Endodermal cell (in vitro differentiated cells): ENCODE data around the gene PITX2. TPM values are rescaled to one million over a fixed set of nuclear protein-coding genes. Genes with fewer than 3 reads are reported as not detected.

Experiments
- DNase-seq: peaks from one replicate; pipeline ENCODE4 v3.0.0-alpha.2; 2017
- H3K27ac ChIP-seq: 2 replicates; pipeline ENCODE4 v1.5.1; 2013; ENCODE audit warnings: mild to moderate bottlenecking, low read depth, low read length, moderate library complexity
- H3K27me3 ChIP-seq: 2 replicates; pipeline ENCODE4 v1.6.1; 2013; ENCODE audit warnings: mild to moderate bottlenecking, low read length, moderate library complexity; ENCODE audit not compliant: insufficient read depth, control insufficient read depth, poor library complexity, severe bottlenecking
- H3K36me3 ChIP-seq: 2 replicates; pipeline ENCODE4 v1.7.0; 2013; ENCODE audit warnings: mild to moderate bottlenecking, low read length, moderate library complexity; ENCODE audit not compliant: control insufficient read depth, insufficient read depth
- H3K4me1 ChIP-seq: one replicate; pipeline ENCODE4 v1.7.0; 2013; ENCODE audit warnings: low read length; ENCODE audit not compliant: control insufficient read depth, insufficient read depth
- H3K4me3 ChIP-seq: 2 replicates; pipeline ENCODE4 v1.5.1; 2013; ENCODE audit warnings: mild to moderate bottlenecking, low read length, moderate library complexity
- H3K9ac ChIP-seq: 2 replicates; pipeline ENCODE4 v1.6.1; 2013; ENCODE audit warnings: mild to moderate bottlenecking, low read length, moderate library complexity; ENCODE audit not compliant: poor library complexity, severe bottlenecking; ENCODE audit errors: extremely low read depth
- H3K9me3 ChIP-seq: 2 replicates; pipeline ENCODE4 v1.6.1; 2013; ENCODE audit warnings: mild to moderate bottlenecking, low read length, moderate library complexity; ENCODE audit not compliant: control insufficient read depth
- H3K27ac Mint-ChIP-seq: 2 replicates; pipeline ENCODE4 v1.8.0; 2020; ENCODE audit warnings: mixed read lengths
- H3K27me3 Mint-ChIP-seq: 2 replicates; pipeline ENCODE4 v1.8.0; 2021; ENCODE audit warnings: mild to moderate bottlenecking, mixed read lengths; ENCODE audit not compliant: insufficient read depth
- H3K36me3 Mint-ChIP-seq: 2 replicates; pipeline ENCODE4 v1.8.0; 2020; ENCODE audit warnings: low read depth, mixed read lengths
- H3K4me1 Mint-ChIP-seq: 2 replicates; pipeline ENCODE4 v1.8.0; 2020; ENCODE audit warnings: mixed read lengths
- H3K4me3 Mint-ChIP-seq: 2 replicates; pipeline ENCODE4 v1.8.0; 2020; ENCODE audit warnings: mild to moderate bottlenecking, moderate library complexity, mixed read lengths
- H3K9me3 Mint-ChIP-seq: 2 replicates; pipeline ENCODE4 v1.8.0; 2020; ENCODE audit warnings: mild to moderate bottlenecking, mixed read lengths
- WGBS, 2 experiments: methylation state at CpG; one replicate each; pipeline versions ENCODE4 v1.1.5 to v1.1.7; 2013; ENCODE audit warnings: missing lambda C conversion rate in 2 of 2, mixed read lengths in 1 of 2; ENCODE audit not compliant: insufficient coverage in 1 of 2, insufficient read length in 1 of 2; 5-methylcytosine and 5-hydroxymethylcytosine counted together
- total RNA-seq, 2 donors: library from RNA; stranded (reverse); fragmentation: NEBNext Ultra II Directional in 1 of 2; extraction: Animal tissue kit (Norgen Biotek cat#: 25700) in 1 of 2; gene quantifications; 2 replicates in 1 of 2; 3 replicates in 1 of 2; pipeline ENCODE4 v1.2.1, GENCODE V29; 2021
- TF ChIP-seq, protein P1 (sequence below): fragments of 200-600 bp; sonication (generic); conservative IDR thresholded peaks from 2 replicates; pipeline ENCODE4 v1.5.0; 2021; ENCODE audit warnings: antibody characterized with exemption, mild to moderate bottlenecking

Gene PITX2
- total RNA-seq, 2 donors from 2014 or later, result 28.8 to 32.7 TPM

DNA sequence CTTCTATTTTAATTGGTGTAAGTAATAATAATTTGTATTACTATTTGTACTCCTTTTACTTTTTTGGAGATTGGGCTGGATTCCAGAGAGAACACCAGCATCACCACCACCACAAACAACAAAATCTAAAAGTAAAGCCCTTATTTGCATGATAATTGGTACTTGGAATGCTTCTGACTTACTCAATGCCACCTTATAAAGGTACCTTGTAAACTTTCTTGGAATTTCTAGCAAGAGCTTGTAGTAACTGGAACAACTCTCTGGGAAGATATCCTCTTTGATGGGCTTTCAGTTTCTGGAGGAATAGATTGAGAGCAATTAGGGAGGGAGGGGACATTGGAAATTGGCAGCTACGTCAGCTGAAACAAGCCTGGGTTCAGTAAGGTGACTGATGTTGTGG, 20.2 kb upstream of the PITX2 start:
- no peak for DNase-seq
- Histone ChIP-seq H3K36me3 (no peaks in the 10 kb centered on the region), H3K4me3 (no peak overlapping the region), H3K9me3 (no peaks in the 10 kb centered on the region), H3K27me3 (peaks cover 76% of the 10 kb centered on the region), H3K27ac (no peak overlapping the region), H3K4me1 (peaks cover 4% of the 10 kb centered on the region), H3K9ac (no peak overlapping the region)
- peaks cover 77% of the 10 kb centered on the region for H3K27me3 Mint-ChIP-seq
- H3K9me3 Mint-ChIP-seq, result no peaks in the 10 kb centered on the region
- peaks cover 47% of the 10 kb centered on the region for H3K4me1 Mint-ChIP-seq
- H3K36me3 Mint-ChIP-seq, result no peaks in the 10 kb centered on the region
- no peak overlapping the region for H3K27ac Mint-ChIP-seq
- 88% methylated on average over 1 of the region's 1 CpG for WGBS, 2 experiments
- TF ChIP-seq, protein P1, sequence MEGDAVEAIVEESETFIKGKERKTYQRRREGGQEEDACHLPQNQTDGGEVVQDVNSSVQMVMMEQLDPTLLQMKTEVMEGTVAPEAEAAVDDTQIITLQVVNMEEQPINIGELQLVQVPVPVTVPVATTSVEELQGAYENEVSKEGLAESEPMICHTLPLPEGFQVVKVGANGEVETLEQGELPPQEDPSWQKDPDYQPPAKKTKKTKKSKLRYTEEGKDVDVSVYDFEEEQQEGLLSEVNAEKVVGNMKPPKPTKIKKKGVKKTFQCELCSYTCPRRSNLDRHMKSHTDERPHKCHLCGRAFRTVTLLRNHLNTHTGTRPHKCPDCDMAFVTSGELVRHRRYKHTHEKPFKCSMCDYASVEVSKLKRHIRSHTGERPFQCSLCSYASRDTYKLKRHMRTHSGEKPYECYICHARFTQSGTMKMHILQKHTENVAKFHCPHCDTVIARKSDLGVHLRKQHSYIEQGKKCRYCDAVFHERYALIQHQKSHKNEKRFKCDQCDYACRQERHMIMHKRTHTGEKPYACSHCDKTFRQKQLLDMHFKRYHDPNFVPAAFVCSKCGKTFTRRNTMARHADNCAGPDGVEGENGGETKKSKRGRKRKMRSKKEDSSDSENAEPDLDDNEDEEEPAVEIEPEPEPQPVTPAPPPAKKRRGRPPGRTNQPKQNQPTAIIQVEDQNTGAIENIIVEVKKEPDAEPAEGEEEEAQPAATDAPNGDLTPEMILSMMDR, result no peak
- no peak overlapping the region for H3K4me3 Mint-ChIP-seq

DNA sequence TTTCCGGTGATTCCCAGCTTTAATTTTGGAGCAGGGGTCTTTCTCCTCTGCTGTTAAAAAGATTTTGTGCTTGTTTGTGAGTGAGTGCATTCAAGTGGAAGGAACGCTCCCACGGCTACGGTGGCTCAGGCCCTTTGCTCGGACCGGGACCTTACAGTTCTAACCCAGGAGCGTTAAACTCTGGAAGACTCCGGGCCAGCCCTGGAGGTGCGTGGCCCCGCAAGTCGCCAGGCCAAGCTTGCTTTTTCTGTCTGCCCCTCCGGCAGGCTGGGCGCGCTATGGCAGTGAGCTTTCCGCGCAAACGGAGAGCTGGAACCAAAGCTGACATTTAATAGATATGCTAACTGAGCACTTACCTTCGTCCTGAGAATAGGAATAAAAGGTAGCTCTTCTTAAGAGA, 18.3 kb upstream of the PITX2 start:
- TF ChIP-seq, protein P1, result no peak
- no peak overlapping the region for H3K27ac Mint-ChIP-seq
- Histone ChIP-seq H3K9me3 (no peaks in the 10 kb centered on the region), H3K9ac (no peak overlapping the region), H3K4me3 (peak overlapping the region; percentile 79), H3K27ac (no peak overlapping the region), H3K4me1 (peaks cover 4% of the 10 kb centered on the region), H3K36me3 (no peaks in the 10 kb centered on the region), H3K27me3 (peaks cover 87% of the 10 kb centered on the region)
- no peaks in the 10 kb centered on the region for H3K9me3 Mint-ChIP-seq
- DNase-seq, result peak; percentile 74
- peaks cover 52% of the 10 kb centered on the region for H3K4me1 Mint-ChIP-seq
- H3K27me3 Mint-ChIP-seq, result peaks cover 86% of the 10 kb centered on the region
- peak overlapping the region; percentile 52 for H3K4me3 Mint-ChIP-seq
- WGBS, 2 experiments, result 3% methylated on average over 13 to 18 of the region's 18 CpGs
- H3K36me3 Mint-ChIP-seq, result no peaks in the 10 kb centered on the region

DNA sequence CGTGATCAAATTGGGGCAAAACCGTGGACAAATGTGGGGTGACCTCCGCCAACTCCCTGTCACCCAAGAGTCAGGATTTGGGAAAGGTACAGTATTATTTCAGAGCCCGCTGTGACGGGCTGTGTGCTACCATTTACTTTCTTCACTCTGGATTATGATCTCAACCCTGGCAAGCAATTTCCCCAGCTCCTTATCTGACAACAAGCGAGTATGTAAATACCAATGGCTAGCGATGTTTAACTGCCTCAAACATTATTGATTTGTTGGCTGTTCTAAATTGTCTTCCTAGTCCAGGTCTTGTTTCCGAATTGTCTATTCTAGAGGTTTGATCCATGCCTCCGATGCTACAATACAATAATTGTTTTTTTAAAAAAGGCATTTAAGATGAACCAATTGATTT, 17.7 kb upstream of the PITX2 start:
- H3K4me1 Mint-ChIP-seq, result peaks cover 48% of the 10 kb centered on the region
- DNase-seq, result no peak
- H3K27ac Mint-ChIP-seq, result no peak overlapping the region
- Histone ChIP-seq H3K9ac (no peak overlapping the region), H3K9me3 (no peaks in the 10 kb centered on the region), H3K4me1 (peaks cover 4% of the 10 kb centered on the region), H3K36me3 (no peaks in the 10 kb centered on the region), H3K4me3 (peak overlapping the region; percentile 79), H3K27ac (no peak overlapping the region), H3K27me3 (peaks cover 88% of the 10 kb centered on the region)
- 3 to 11% methylated on average over 3 to 9 of the region's 9 CpGs for WGBS, 2 experiments
- TF ChIP-seq, protein P1, result no peak
- no peaks in the 10 kb centered on the region for H3K9me3 Mint-ChIP-seq
- H3K36me3 Mint-ChIP-seq, result no peaks in the 10 kb centered on the region
- peaks cover 86% of the 10 kb centered on the region for H3K27me3 Mint-ChIP-seq
- peak overlapping the region; percentile 52 for H3K4me3 Mint-ChIP-seq
